Suppressor macrophage treated with lipopolysaccharide for 4 hours (primary cell): ENCODE measurements around the gene RBFOX2.
"Not testable (repeated sequence)": the region's sequence is repeated elsewhere in the genome, so short reads cannot be mapped to it uniquely, and the experiment has no call there.

Experiments
- DNase-seq: peaks from one replicate; pipeline ENCODE4 v3.0.0-alpha.2; 2020

RBFOX2 gene

GRCh38 chr22:36039125-36039524, 10.5 kb upstream of the RBFOX2 start:
- no peak for DNase-seq

GRCh38 chr22:36037102-36037758, 8.6 kb upstream of the RBFOX2 start:
- no peak for DNase-seq

- no peak for DNase-seq
Observed at GRCh38 chr22:36036167-36036624, 7.6 kb upstream of the RBFOX2 start.

GRCh38 chr22:36032611-36033010, 4.0 kb upstream of the RBFOX2 start:
- DNase-seq, result no peak

- DNase-seq, result no peak
Observed at GRCh38 chr22:36029406-36029755, 757 bp upstream of the RBFOX2 start.

GRCh38 chr22:36027935-36028645, 534 bp downstream of the RBFOX2 start:
- no peak for DNase-seq

- no peak for DNase-seq
Observed at GRCh38 chr22:36027579-36027934, 1.1 kb downstream of the RBFOX2 start.

- no peak for DNase-seq
Observed at GRCh38 chr22:36026741-36027140, 1.9 kb downstream of the RBFOX2 start.

- DNase-seq, result no peak
Observed at GRCh38 chr22:36022697-36023096, 5.9 kb downstream of the RBFOX2 start.

- DNase-seq, result no peak
Observed at GRCh38 chr22:36022162-36022561, 6.5 kb downstream of the RBFOX2 start.

- no peak for DNase-seq
Observed at GRCh38 chr22:36021606-36022153, 6.9 kb downstream of the RBFOX2 start.

GRCh38 chr22:36020865-36021264, 7.8 kb downstream of the RBFOX2 start:
- DNase-seq, result not testable (repeated sequence)

- no peak for DNase-seq
Observed at GRCh38 chr22:36017651-36018091, 11.0 kb downstream of the RBFOX2 start.

- DNase-seq, result no peak
Observed at GRCh38 chr22:36016684-36017083, 11.9 kb downstream of the RBFOX2 start.

- DNase-seq, result no peak
Observed at GRCh38 chr22:36015811-36016529, 12.7 kb downstream of the RBFOX2 start.

GRCh38 chr22:36015155-36015810, 13.3 kb downstream of the RBFOX2 start:
- no peak for DNase-seq

GRCh38 chr22:36014546-36015074, 14.0 kb downstream of the RBFOX2 start:
- DNase-seq, result no peak

- DNase-seq, result no peak
Observed at GRCh38 chr22:36012332-36012731, 16.3 kb downstream of the RBFOX2 start.

GRCh38 chr22:36010882-36011281, 17.7 kb downstream of the RBFOX2 start:
- no peak for DNase-seq

- DNase-seq, result no peak
Observed at GRCh38 chr22:36010090-36010489, 18.5 kb downstream of the RBFOX2 start.

GRCh38 chr22:36009085-36009484, 19.5 kb downstream of the RBFOX2 start:
- DNase-seq, result no peak

GRCh38 chr22:36008565-36008964, 20.1 kb downstream of the RBFOX2 start:
- no peak for DNase-seq

- no peak for DNase-seq
Observed at GRCh38 chr22:36008131-36008530, 20.5 kb downstream of the RBFOX2 start.
